Activated CD4-positive, alpha-beta T cell treated with anti-CD3 and anti-CD28 coated beads for 48 hours (primary cell): Measurements from ENCODE around the gene CCDC63.

Source experiments
- DNase-seq: peaks from one replicate; pipeline ENCODE4 v3.0.0-alpha.2; 2020

CCDC63 gene

DNA sequence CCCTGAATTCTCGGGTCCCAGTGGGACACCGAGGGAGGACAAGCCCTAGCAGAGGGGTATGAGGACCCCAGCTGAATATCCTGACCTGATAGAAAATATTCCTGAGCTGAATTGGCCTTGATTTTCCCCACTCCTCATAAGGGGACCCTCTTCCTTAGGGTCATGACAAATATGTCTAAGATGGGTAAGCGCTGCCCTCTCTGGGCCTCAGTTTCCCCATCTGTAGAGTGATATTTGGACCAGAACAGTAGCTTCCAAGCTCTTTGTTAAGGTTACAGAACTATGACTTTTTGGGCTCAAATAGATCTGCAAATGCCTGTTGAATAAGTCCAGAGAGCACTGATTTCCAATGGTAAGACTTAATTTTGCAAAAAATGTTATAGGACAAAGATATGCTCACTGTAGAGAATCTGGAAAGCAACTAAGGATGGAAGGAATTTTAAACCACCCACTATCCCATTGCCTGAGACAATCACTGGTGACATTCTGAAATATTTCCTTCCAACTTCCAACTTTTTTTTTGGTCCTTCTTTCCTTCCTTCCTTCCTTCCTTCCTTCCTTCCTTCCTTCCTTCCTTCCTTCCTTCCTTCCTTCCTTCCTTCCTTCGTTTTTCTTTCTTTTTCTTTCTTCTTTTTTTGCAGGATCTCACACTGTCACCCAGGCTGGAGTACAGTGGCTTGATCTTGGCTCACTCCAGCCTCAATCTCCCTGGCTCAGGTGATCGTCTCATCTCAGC is 41.6 kb downstream of the CCDC63 start:
- no peak for DNase-seq

DNA sequence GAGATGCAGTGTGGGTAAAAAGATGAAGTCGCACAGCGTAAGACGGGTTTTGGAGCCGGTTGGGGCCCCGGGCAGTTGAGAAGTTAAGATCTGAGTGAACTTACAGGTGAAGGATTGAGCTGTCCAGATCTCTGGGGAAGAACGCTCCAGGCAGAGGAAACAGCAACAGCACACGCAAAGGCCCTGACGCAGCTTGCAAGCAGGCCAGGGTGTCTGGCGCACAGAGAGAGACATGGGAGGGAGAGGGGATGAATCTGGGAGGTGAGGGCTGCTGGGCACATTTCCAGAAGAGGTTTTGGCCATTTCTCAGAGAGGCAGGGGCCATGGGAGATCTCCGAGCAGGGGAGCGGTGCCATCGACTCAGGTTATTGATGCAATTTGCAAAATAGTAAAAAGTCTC is 42.6 kb downstream of the CCDC63 start:
- no peak for DNase-seq

DNA sequence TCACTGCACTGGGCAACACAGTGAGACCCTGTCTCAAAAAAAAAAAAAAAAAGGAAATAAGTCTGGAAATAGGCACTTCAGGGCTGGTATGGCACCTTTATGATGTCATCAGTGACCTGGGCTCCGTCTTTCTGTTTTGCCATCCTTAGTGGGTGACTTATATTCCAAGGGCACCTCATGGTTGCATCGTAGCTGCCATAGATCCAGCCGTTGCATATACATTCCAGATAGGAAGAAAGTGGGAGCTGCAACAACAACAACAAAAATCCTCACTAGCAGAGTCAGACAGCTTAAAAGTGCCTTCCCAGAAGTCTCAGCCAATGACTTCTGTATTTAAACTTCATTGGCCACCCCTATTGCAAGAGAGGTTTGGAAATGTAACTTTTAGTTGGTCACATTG is 47.2 kb downstream of the CCDC63 start:
- no peak for DNase-seq

DNA sequence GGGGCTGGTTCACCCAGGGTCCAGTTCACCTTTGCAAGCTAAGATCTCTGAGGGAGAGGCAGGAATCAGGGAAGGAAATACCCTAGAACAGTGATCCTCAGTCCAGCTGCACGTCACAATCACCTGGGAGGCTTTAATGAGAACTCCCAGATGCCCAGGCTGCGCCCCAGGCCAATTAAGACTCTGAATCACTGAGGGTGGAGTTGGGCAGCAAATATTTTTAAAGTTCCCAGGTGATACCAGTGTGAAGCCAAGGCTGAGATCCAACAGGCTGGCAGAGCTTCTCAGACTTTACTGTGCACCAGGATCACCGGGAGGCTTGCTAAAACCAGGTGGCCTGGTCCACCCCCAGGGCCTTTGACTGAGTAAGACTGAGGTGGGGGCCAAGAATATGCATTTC is 49.8 kb downstream of the CCDC63 start:
- no peak for DNase-seq

DNA sequence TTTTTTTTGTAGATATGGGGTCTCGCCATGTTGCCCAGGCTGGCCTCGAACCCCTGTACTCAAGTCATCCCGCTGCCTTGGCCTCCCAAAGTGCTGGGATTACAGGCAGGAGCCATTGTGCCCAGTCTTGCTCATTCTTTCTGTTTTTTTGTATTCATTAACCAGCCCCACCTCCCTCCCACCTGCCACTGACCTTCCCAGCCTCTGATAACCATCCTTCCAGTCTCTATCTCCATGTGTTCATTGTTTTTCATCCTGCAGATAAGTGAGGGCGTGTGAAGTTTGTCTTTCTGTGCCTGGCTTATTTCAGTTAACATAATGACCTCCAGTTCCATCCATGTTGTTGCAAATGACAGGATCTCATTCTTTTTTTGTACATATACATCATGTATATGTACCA is 54.6 kb downstream of the CCDC63 start:
- no peak for DNase-seq

DNA sequence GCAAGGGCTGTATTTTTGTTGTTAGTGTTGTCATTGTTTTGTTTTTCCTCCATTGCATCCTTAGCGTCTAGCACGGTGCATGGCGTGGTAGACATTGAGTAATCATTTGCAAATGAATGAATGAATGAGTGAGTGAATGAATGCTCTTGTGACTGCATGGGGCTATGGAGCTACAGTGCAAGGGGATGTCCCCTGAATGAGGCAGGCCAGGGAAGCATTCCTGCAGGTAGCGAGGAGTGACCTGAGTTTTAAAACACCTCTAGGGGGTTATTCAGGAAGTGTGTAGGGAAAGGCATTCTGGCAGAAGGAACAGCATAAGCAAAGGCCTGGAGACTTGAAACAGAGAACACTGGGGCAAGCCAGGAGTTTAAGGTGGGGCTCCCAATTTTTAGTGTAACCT is 56.7 kb downstream of the CCDC63 start:
- no peak for DNase-seq

DNA sequence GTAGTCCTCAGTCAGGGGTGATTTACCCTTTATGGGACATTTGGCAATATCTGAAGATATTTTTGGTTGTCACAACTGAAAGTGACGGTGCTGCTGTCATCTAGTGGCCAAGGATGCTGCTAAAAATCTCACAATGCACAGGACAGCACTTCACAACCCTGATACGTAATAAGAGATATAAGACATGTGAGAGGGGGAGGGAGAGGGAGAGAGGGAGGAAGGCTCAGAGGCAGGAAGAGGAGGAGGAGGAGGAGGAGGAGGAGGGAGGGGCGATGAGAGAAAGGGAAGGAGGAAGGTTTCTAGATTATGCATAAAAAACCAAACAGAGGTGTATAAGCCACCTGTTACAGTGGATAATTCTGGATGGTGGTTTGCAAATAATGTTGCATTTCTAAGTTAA is 59.3 kb downstream of the CCDC63 start:
- no peak for DNase-seq

DNA sequence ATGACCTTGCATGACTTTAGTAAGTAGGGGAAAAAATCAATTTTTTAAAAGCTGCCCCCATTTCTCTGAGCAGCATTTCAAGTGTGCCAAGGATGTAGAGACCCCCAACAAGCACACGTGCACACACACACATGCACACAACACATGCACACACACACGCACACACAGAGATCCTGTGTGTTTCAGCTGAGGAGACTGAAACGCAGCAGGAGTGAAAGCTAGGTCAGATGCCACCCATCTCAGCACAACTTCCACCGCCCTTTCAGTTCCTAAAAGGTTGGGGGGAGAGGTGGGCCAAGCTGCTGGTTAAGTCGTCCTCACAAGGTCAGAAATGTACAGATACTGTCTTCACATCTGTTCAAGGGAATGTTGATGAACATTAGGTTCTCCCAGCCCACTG is 59.7 kb downstream of the CCDC63 start:
- no peak for DNase-seq

DNA sequence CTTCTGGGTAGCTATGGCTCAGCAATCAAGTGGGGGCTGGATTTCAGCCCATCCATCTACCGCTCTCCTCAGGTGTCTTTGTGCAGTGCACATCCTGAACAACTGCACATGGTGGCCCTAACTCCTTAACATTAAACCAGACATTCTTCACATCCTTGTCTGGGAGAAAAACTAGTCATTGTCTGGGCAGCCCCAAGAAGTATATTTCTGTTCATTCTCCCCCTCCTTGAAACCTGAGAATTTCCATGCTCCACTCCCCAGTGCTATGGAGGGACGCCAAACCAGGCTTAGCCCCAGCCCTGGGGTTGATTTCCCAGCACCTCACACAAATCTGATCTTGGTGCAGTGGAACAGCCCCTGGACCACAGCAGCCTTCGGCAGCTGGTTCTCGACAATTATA is 60.2 kb downstream of the CCDC63 start:
- no peak for DNase-seq

DNA sequence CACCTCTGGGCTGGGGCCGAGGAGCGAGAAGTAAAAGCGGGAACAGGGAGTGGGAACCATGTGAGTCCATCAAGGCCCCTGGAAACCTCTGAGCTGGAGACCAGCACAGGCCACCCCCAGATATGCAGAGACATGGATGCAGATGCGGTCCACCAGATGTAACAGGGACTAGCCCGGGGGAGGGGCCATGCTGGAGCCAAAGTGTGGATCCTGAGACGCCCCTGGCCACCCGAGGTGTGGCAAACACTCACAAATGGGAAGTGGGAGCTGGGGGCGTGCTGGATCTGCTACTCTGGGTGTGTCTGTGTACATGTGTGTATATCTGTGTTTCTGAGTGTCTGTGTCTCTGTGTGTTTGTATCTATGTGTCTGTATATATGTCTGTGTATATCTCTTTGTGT is 60.8 kb downstream of the CCDC63 start:
- DNase-seq = no peak

DNA sequence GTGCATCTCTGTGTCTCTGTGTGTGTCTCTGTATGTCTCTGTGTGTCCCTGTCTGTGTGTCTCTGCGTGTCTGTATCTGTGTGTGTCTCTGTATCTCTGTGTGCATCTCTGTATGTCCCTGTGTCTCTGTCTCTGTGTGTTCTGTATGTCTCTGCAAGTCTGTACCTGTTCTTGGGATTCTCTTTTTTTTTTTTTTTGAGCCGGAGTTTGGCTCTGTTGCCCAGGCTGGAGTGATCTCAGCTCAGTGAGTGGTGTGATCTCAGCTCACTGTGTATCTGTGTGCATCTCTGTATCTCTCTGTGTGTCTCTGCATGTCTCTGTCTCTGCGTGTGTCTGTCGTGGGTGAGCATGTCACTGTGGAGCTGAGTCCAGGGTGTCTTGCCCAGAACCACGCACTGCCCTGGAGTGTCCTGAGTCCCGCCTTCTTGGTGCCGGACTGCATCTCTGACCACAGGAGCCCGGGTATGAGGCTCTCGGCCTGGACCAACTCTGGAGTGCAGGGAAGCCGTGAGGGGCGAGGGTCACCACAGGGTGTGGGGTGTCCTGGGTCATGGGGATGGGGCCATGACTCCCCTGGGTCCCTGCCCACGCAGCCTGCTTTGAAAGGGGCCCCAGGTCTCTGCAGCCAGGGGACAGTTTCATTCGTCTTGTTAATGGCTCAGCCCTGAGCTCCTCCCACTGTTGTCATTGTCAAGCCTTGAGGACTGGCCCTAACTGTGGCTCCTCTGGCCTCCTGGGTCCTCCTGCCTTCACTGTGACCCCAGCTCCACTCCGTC is 61.8 kb downstream of the CCDC63 start:
- DNase-seq = no peak

DNA sequence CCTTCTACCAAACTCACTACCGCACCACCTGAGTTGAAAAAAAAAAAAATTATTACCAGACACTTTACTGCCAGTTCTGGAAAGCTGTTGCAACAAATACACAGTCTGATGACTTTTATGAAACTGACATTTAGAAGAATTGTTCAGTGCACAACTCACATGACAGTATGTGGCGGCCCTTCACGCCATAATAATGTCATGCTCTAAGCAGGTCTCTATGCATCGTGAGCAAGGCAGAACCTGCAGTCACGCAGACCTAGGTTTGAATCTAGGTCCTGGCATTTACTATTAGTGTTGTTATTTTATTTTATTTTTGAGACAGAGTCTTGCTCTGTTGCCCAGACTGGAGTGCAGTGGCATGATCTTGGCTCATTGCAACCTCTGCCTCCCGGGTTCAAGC is 65.5 kb downstream of the CCDC63 start:
- DNase-seq = no peak

DNA sequence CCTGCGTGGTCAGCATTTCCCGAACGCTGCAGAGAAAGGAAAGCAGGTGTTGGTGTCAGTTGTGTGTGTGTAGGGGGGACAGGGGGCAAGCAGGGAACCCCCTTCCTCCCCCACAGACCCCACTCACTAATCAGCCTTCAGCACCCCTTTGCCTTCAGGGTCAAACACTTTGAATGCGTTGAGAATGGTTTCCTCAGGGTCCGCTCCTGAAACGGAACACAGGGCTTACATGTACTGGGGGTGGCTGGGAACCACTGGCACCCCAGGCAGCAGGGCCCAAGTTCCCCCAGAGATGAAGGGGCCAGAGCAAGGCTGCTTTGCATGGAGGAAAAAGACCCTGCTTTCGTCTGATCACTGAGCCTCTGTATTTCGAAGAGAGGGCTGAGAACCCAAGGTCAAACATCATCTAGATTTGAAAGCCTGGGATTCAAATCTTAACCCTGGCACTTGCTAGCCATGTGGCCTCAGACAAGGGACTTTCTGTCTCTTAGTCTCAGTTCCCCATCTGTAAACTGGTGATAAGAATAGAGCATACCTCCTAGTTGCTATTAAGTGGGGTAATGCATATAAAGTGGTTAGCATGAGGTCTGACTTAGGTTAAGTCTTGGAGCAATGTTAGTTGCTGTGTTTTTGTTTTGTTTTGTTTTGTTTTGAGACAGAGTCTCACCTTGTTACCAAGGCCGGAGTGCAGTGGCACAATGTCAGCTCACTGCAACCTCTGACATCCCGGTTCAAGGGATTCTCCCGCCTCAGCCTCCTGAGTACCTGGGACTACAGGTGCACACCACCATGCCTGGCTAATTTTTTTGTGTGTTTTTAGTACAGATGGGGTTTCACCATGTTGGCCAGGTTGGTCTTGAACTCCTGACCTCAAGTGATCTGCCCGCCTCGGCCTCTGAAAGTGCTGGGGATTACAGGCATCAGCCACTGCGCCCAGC is 66.6 kb downstream of the CCDC63 start:
- no peak for DNase-seq

DNA sequence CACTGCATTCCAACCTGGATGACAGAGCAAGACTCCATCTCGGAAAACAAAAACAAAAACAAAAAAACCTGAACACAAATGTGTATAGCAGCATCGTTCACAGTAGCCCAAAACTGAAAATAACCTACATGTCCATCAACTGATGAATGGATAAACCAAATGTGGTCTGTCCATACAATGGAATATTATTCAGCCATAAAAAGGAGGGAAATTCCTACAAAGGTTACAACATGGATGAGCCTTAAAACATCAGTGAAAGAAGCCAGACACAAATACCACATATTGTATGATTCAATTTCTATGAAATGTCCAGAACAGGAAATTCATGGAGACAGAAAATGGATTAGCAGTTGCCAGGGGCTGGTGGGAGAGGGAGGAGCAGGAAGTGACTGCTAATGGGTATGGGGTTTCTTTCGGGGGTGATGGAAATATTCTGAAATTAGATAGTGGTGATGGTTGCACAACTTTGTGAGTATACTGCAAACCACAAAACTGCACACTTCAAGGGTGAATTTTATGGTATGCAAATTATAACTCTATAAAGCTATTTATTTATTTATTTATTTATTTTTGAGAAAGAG is 69.6 kb downstream of the CCDC63 start:
- DNase-seq = no peak

DNA sequence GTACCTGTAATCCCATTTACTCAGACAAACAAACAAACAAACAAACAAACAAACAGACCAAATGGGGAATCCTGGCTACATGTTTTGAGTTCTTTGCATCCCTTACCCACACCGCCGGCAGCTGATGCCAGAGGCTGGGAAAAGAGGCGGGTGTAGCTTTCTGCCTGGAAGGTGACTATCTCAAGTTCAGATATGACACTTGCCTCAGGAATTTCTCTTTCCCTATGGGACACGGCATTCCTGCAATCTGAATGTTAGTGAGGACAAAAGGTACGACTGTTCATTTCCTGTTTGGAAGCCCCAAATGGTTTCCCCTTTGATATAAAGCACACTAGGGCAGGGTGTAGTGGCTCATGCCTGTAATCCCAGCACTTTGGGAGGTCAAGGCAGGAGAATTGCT is 70.7 kb downstream of the CCDC63 start:
- DNase-seq = no peak

DNA sequence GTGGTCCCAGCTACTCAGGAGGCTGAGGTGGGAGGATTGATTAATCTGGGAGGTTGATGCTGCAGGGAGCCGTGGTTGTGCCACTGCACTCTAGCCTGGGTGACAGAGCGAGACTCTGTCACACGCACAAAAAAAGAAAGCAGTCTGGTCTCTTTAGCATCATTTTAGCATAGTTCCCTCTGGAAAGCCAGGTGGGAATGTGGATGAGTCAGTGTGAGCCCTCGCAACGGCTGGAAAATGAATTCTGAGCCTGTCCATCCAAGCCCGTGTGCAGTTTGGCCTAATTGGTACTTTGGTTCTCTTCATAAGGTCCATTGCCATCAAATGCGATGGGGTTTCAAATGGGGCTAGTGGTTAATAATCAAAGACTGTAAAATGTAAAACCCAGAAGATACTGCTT is 71.2 kb downstream of the CCDC63 start:
- no peak for DNase-seq

DNA sequence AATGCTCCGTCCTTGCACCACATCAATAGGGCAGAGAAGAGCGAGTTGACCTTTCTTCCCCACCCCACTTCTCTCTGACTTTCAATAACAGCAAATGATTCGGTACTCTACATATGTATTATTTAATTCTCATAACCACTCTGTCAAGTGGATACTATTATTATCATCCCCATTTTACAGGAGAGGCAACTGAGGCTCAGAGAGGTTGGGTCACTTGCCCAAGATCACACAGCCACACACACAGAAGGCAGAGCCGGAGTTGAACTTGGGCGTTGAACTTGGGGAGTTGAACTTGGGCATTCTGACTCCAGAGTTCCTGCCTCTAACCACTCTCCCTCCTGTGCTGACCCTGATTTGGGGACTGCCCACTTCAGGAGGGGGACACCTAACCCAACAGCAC is 72.9 kb downstream of the CCDC63 start:
- no peak for DNase-seq

DNA sequence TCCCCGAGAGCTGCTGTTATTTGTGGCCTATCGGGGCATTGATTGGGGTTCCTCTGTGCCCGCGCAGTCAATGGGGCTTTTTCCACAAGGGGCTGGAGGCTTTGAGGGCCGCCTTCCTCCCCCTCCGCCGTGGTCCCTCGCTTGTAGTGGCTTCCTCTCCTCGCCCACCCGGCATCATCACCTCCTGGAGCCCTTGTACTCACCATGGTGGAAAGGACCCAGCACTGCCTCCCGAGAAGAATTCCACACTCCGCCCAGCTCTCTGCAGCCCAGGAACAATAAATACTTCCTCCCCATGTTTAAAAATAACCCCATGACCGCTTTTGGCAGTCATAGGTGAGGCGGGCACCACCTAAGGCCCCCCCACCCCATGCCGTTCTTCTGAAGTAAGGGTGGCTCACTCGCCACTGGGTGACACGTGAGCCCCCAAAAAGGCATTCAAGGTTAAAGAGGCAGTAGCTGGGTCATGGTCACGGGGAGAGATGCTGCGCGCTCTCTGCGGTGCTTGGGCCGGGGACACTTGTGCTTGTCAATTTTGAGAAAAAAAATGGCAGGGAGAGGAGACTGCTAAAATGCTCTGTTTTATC is 73.6 kb downstream of the CCDC63 start, which contains the start of gene MYL2:
MYL2 (minus strand) TSS at position 256 of the 587 bp plus-strand sequence; CDS start at position 206, 50 bp downstream.
- no peak for DNase-seq

DNA sequence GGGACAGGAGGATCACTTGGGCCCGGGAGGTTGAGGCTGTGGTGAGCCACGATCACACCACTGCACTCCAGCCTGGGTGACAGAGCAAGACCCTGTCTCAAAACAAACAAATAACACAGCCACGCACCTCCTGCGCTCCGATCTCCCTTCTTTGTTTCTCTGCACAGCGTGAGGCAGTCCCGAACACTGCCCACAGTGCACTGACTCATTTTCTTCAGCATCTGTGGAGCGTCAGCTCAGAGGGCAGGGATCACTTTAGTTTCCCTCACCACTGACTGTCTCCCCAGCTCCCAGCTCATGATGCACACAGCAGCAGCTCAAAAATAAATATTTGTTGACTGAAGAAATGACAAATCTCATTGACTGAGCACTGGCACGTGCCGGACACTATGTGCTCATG is 74.5 kb downstream of the CCDC63 start:
- no peak for DNase-seq

DNA sequence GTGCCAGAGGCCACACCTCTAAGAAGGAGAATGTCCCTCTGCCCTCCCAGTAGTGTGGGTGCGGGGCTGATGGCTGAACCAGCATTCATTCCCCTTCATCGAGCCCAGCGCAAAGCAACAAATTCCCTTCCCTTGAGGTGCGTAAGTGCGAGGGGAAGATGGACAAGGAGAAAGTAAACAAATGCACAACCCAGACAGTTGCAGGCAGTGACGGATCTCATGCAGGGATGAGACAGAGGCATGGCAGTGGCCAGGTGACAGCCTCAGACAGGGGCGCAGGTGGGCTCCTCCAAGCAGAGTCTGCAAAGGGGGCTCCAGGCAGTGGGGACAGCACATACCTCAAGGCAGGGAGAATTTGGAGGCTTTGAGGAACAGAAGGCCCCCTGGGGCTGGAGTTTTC is 75.9 kb downstream of the CCDC63 start:
- DNase-seq = no peak

DNA sequence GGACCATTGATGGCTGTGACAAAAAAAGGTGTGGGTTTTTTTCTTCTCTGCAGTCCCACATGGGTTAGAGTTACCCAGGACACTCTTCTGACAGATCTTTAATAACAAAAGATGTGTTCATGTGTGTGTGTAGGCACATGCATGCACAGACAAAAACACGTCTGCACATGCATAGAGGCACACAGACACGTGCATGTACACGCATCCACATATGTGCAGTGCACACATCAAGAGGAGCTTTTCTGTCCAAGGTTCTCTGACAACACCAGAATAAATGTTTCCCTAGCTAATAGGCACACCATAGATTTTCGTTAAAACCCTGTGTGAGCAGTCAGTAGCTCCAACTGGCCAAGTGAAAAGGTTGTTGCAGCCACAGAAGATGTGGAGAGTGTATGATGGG is 76.4 kb downstream of the CCDC63 start:
- no peak for DNase-seq

DNA sequence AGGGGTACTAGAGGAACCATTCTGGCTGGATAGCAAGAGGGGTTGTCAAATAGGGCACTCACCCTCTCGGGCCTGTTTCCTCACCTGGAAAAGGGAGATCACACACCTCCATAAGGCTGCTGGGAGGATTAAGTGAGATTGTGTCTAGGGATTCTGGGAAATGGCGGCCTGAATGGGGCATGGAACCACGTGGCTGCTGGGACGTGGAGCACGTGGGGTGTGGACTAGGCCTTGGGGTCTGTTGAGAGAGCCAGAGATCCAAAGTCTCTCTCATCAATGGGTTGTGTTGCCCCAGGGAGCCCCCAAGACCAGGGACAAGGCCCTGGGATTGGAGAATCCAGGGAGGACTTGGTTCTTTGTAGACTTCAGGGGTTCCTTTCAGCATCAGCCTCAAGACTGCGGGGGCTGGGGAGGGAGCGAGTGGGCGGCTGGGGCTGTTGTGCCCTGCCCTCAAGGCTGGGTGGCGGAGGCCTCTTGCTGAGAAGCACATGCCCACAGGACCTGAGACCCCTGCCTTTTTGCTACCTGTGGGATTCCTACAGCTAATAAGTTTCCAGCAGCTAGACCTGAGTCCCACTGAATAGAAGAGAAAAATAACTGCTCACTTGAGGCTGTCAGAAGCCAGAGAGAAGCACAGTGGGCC is 77.0 kb downstream of the CCDC63 start:
- DNase-seq = no peak
